Activated CD8-positive, alpha-beta memory T cell treated with anti-CD3 and anti-CD28 coated beads for 36 hours (primary cell): ENCODE data around the gene RFX4. TPM values are rescaled to one million over a fixed set of nuclear protein-coding genes. Genes with fewer than 3 reads are reported as not detected.
"Not testable (repeated sequence)": the region's sequence is repeated elsewhere in the genome, so short reads cannot be mapped to it uniquely, and the experiment has no call there.

Experiments used
- CTCF ChIA-PET: fragments of 350-600 bp; sonication (Branson Sonifier 250); formaldehyde crosslinking; loops from one replicate; lab custom pipeline; 2021; ENCODE audit warnings: antibody characterized with exemption; lab: Charles Lee
- POLR2A ChIA-PET: fragments of 350-600 bp; sonication (Branson Sonifier 250); formaldehyde crosslinking; loops from one replicate; lab custom pipeline; 2021; ENCODE audit warnings: antibody characterized with exemption; lab: Charles Lee
- total RNA-seq, 2 experiments: library from RNA; stranded (reverse); gene quantifications; one replicate each; pipeline ENCODE4 v1.2.3, GENCODE V29; 2021

The RFX4 gene
- total RNA-seq, 2 experiments from 2014 or later, result not detected

- ChIA-PET POLR2A (no interaction called here), CTCF (no interaction called here)
Observed at GRCh38 chr12:106679574-106679973, 96.8 kb downstream of the RFX4 start.

GRCh38 chr12:106680280-106680679 lies 97.5 kb downstream of the RFX4 start:
- POLR2A ChIA-PET, result no interaction called here
- CTCF ChIA-PET, result no interaction called here

GRCh38 chr12:106681210-106681609 lies 98.4 kb downstream of the RFX4 start:
- ChIA-PET POLR2A (no interaction called here), CTCF (no interaction called here)

GRCh38 chr12:106682594-106683234 lies 99.9 kb downstream of the RFX4 start:
- POLR2A ChIA-PET, result no interaction called here

GRCh38 chr12:106684497-106684896 lies 101.7 kb downstream of the RFX4 start:
- ChIA-PET POLR2A (no interaction called here), CTCF (no interaction called here)

More at GRCh38 chr12:106682594-106683234, 99.9 kb downstream of the RFX4 start:
- CTCF ChIA-PET, result no interaction called here

- ChIA-PET CTCF (no interaction called here), POLR2A (no interaction called here)
Observed at GRCh38 chr12:106685381-106685780, 102.6 kb downstream of the RFX4 start.

GRCh38 chr12:106687672-106688071 lies 104.9 kb downstream of the RFX4 start:
- CTCF ChIA-PET, result no interaction called here

GRCh38 chr12:106690569-106691305 lies 107.9 kb downstream of the RFX4 start:
- POLR2A ChIA-PET, result no interaction called here

More at GRCh38 chr12:106687672-106688071, 104.9 kb downstream of the RFX4 start:
- POLR2A ChIA-PET, result no interaction called here

GRCh38 chr12:106692033-106692432 lies 109.2 kb downstream of the RFX4 start:
- POLR2A ChIA-PET, CTCF ChIA-PET: not testable (repeated sequence)

More at GRCh38 chr12:106690569-106691305, 107.9 kb downstream of the RFX4 start:
- CTCF ChIA-PET, result no interaction called here

GRCh38 chr12:106692896-106693820 lies 110.4 kb downstream of the RFX4 start:
- POLR2A ChIA-PET, result no interaction called here
- CTCF ChIA-PET, result no interaction called here

GRCh38 chr12:106696071-106696470 lies 113.3 kb downstream of the RFX4 start:
- POLR2A ChIA-PET, result no interaction called here
- CTCF ChIA-PET, result no interaction called here

GRCh38 chr12:106696681-106697417 lies 114.0 kb downstream of the RFX4 start:
- ChIA-PET CTCF (no interaction called here), POLR2A (no interaction called here)

GRCh38 chr12:106704081-106704480 lies 121.3 kb downstream of the RFX4 start:
- ChIA-PET POLR2A (no interaction called here), CTCF (no interaction called here)

GRCh38 chr12:106705971-106706370 lies 123.2 kb downstream of the RFX4 start:
- POLR2A ChIA-PET, result no interaction called here

GRCh38 chr12:106709068-106709511 lies 126.3 kb downstream of the RFX4 start:
- POLR2A ChIA-PET, result no interaction called here
- CTCF ChIA-PET, result no interaction called here

More at GRCh38 chr12:106705971-106706370, 123.2 kb downstream of the RFX4 start:
- CTCF ChIA-PET, result no interaction called here

GRCh38 chr12:106710143-106710893 lies 127.5 kb downstream of the RFX4 start:
- POLR2A ChIA-PET, result no interaction called here
- CTCF ChIA-PET, result no interaction called here

GRCh38 chr12:106711316-106711715 lies 128.5 kb downstream of the RFX4 start:
- POLR2A ChIA-PET, result no interaction called here
- CTCF ChIA-PET, result no interaction called here

- ChIA-PET CTCF (no interaction called here), POLR2A (no interaction called here)
Observed at GRCh38 chr12:106712768-106713167, 130.0 kb downstream of the RFX4 start.

- CTCF ChIA-PET, result no interaction called here
- POLR2A ChIA-PET, result no interaction called here
Observed at GRCh38 chr12:106714926-106715325, 132.1 kb downstream of the RFX4 start.
